Activated T-cell treated with anti-CD3 and anti-CD28 coated beads for 48 hours (primary cell): ENCODE measurements around the gene LSM14A.

ENCODE experiments used
- DNase-seq: peaks from one replicate; pipeline ENCODE4 v3.0.0-alpha.2; 2020; ENCODE audit warnings: low read depth

The LSM14A gene

GRCh38 chr19:34256835-34257558, 84.7 kb downstream of the LSM14A start:
- DNase-seq: no peak

GRCh38 chr19:34257559-34257924, 85.2 kb downstream of the LSM14A start:
- no peak for DNase-seq

DNA sequence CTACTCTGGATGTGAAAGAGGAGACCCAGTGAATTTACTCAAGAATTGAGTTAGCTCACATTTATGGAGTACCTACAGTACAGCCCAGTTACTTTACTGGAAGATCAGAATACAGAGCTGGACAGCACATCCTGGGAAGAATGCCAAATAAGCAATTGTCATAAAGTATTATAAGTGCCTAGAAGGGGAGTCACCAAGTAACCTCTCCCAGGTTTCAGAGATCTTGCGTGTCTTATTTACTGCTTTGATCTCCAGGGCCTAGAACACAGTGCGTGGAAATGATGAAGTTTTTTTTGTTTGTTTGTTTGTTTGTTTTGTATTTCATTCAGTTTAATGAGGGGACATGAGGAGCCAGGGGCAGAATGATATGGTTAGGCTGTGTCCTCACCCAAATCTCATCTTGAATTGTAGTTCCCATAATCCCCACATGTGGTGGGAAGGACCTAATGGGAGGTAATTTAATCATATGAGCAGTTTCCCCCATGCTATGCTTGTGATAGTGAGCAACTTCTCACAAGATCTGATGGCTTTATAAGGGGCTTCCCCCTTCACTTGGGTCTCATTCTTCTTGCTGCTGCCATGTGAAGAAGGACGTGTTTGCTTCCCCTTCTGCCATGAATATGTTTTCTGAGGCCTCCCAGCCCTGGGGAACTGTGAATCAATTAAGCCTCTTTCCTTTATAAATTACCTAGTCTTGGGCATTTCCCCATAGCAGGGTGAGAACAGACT, 87.2 kb downstream of the LSM14A start:
- no peak for DNase-seq

DNA sequence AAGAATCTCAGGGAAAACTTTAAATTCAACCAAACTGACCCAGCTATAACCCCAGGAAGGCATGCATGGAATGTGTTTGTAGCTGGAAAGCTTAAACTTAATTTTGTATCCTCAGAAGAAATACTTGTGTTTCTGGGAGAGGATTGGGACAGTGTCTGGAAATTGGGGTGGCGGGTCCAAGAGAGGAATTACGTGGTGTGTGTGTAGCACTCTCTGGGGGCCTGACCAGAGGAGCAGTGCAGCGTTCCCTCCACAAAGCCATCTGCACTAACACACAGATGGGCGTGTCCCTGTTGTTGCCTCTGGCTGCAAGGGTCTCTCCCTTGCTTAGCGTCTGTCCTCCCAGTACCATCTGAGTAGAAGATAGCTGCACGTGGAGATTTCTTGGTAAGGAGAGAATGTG, 88.5 kb downstream of the LSM14A start:
- no peak for DNase-seq

GRCh38 chr19:34261334-34262109, 89.2 kb downstream of the LSM14A start:
- no peak for DNase-seq

- no peak for DNase-seq
These were observed 91.5 kb downstream of the LSM14A start for GRCh38 chr19:34263745-34264237.

- DNase-seq: no peak
These were observed 92.9 kb downstream of the LSM14A start for GRCh38 chr19:34265221-34265650.

DNA sequence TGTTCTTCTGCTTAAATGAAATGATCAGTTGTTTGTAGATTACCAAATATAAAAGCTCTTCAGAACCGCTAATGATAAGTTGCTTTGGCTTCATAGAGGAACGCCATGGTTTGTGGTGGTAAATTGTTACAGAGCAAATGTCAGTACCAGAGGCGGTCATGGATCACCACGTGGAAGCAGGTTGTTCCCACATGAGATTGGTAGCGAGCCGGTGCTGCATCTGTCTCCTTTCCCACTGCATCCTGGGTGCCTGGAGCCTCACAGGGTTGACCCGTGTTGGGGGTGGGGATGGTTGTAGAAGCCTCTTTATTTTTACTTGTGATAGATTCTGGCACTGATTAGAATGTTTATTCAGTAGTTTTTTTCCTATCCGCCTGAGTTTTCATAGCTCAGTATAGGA, 96.8 kb downstream of the LSM14A start:
- no peak for DNase-seq

DNA sequence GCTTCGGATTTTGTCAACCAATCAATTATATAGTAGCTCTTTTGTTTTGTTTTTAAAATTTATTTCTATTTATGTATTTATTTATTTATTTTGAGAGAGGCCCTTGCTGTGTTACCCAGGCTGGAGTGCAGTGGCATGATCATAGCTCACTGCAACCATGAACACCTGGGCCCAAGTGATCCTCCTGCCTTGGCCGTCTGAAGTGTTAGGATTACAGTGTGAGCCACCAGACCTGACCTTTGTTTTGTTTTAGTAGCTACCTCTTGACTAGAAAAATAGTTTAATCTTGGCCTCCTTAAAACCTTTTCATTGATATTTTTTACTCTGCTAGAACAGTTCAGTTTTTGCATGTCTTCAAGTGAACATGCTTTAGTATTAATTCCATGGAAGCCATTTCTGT, 97.2 kb downstream of the LSM14A start:
- no peak for DNase-seq

DNA sequence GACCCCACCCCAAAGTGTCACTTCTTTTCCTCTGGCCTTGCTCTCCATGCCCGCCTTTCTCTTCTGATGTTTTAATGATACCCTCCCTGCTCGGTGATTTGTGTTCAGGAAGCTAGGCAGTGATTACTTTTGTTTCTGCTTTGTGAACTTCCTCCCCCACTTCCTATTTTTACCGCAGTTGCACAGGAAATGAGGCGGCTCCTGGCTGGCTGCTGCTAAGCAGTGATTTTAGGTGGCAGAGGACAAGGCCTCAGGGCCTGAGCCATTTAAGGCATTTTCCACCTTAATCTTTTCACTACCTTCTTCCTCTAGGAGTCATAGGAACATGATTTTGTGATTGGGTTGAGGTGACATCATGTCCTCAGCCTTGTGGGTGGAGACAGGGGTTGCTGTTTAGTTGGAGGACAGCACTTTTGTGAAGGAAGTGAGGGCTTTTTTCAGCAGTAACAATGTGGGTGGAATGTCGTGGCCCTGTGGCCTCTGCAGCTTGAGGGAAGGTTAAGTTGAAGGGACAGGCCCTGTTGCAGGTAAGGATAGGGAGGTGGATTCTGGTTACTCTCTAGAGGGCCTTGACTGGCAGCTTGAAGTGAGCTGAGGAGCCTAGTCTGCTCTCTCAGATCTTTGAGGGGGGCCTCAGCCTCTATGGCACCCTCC, 97.8 kb downstream of the LSM14A start:
- peak; percentile 33 for DNase-seq

- DNase-seq: no peak
These were observed 100.8 kb downstream of the LSM14A start for GRCh38 chr19:34273121-34273520.

DNA sequence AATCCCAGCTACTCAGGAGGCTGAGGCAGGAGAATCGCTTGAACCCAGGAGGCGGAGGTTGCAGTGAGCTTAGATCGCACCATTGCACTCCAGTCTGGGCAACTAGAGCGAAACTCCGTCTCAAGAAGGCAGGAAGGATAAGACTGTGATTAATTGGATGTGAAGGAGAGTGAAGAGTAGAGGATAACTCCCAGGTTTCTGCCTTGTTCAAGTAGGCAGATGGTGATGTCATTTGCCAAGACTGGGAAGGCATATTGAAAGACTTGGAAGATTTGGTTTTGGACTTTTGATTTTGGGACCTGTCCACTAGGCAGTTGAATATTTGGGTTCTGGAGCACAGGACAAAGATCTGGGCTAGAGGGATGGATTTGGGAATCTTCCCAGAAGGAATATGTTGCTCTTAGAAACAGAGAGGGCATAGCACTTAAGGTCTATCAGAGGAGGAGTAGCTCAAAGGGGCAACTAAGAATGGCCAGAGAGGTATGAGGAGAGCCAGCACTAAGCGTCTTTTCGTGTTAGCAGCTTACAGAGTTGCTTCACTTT, 102.1 kb downstream of the LSM14A start:
- DNase-seq: no peak

DNA sequence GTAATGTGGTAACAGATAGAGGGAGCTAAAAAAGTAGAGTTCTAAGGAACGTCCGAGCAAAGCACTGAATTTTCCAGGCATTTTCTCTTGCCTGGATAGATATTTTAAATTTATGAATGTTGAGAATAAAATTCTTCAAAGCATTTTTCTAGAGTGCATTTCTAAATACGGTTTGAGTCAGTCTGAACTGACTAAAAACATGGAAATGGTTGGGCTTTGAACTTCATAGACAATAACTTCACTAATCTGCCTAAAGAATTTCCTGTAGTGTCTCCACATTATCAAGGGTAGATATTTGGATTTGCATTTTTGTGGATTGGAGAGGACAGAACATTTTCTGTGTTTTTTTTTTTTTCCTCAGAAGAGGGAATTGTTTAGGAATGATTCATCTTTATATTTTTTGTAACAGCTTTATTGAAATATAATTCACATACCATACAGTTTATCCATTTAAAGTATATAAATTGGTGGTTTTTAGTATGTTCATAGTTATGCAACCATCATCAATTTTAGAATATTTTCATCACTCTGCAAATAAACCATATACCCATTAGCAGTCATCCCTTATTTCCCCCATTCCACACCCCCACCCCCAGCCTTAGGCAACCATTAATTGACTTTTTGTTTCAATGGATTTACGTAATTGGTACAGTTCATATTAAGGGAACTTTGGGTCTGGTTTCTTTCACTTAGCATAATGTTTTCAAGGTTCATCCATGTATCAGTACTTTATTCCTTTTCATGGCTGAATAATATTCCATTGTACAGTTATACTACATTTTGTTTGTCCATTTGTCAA, 102.7 kb downstream of the LSM14A start:
- DNase-seq: no peak

- DNase-seq: no peak
These were observed 103.4 kb downstream of the LSM14A start for GRCh38 chr19:34275705-34276104.

- DNase-seq: no peak
These were observed 104.3 kb downstream of the LSM14A start for GRCh38 chr19:34276614-34277013.

DNA sequence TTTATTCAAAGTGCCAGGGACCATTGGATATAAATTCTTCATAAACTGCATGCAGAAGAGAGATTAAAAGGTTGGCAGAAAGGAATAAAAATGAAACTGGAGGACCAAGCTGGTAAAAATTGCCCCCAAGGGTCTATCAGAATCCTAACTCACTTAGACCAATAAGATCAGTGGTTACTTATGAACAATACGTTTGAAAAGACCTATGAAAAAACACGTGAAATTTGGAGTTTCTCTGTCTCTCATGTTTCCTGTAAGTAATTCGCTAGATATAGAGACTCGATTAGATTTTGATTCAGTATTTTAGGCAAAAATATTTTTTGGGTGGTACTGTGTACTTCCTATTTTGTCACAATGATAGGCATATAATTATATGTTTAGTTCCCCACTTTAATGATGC, 104.9 kb downstream of the LSM14A start:
- DNase-seq: no peak

DNA sequence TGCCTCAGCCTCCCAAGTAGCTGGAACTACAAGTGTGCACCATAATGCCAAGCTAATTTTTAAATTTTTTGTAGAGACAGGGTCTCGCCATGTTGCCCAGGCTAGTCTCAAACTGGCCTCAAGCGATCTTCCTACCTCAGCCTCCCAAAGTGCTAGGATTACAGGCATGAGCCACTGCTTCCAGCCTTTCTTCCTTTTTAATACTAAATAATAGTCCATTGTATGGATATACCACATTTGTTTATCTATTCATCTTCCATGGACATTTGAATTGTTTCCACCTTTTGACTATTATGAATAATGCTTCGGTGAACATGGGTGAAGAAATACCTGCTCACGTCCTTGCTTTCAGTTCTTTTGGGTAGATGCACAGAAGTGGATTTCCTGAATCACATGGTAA, 106.5 kb downstream of the LSM14A start:
- no peak for DNase-seq
